SU-DHL-6 (cell line): ENCODE results near the gene AGR2.

Source experiments
- H2AFZ ChIP-seq: fragments of 200-600 bp; sonication (generic); 2 replicates; pipeline ENCODE4 v1.6.1; 2014; ENCODE audit warnings: low read depth, mild to moderate bottlenecking, moderate library complexity, mixed read lengths, antibody characterized with exemption, low read length; ENCODE audit not compliant: severe bottlenecking
- H3F3A ChIP-seq: fragments of 200-600 bp; shearing (Covaris generic); 2 replicates; pipeline ENCODE4 v1.6.0; 2016; ENCODE audit warnings: antibody characterized with exemption, mild to moderate bottlenecking; ENCODE audit not compliant: insufficient read depth
- H3K27ac ChIP-seq: fragments of 200-600 bp; sonication (generic); 2 replicates; pipeline ENCODE4 v1.5.1; 2016; ENCODE audit warnings: low read depth, mild to moderate bottlenecking, low read length, moderate library complexity, mixed read lengths
- H3K27me3 ChIP-seq: fragments of 200-600 bp; sonication (generic), shearing (Covaris generic); 2 replicates; pipeline ENCODE4 v1.6.0; 2014; ENCODE audit warnings: mild to moderate bottlenecking, low read length
- H3K36me3 ChIP-seq: fragments of 200-600 bp; sonication (generic); 2 replicates; pipeline ENCODE4 v1.6.1; 2014; ENCODE audit warnings: mild to moderate bottlenecking, low read length, mixed read lengths
- H3K4me2 ChIP-seq: fragments of 300-600, 200-600 bp; shearing (Covaris generic), sonication (generic); 2 replicates; pipeline ENCODE4 v1.6.0; 2014; ENCODE audit warnings: low read length, low read depth, mild to moderate bottlenecking; ENCODE audit not compliant: poor library complexity, severe bottlenecking
- H3K4me3 ChIP-seq: fragments of 200-600 bp; sonication (generic); 2 replicates; pipeline ENCODE4 v1.5.1; 2014; ENCODE audit warnings: antibody characterized with exemption, low read length, mild to moderate bottlenecking, mixed read lengths; ENCODE audit not compliant: insufficient read depth, poor library complexity, severe bottlenecking
- H3K79me2 ChIP-seq: fragments of 200-600 bp; sonication (generic); 2 replicates; pipeline ENCODE4 v1.6.1; 2014; ENCODE audit warnings: mild to moderate bottlenecking, low read length, moderate library complexity; ENCODE audit not compliant: insufficient read depth
- H3K9ac ChIP-seq: fragments of 200-600 bp; sonication (generic); 2 replicates; pipeline ENCODE4 v1.7.0; 2014; ENCODE audit warnings: mild to moderate bottlenecking, low read length
- H3K9me2 ChIP-seq: fragments of 200-600 bp; sonication (generic); replicated peaks from 2 replicates; pipeline ENCODE4 v1.6.1; 2014; ENCODE audit warnings: low read length; ENCODE audit not compliant: insufficient read depth
- H3K9me3 ChIP-seq: fragments of 200-600 bp; sonication (generic); 2 replicates; pipeline ENCODE4 v1.6.1; 2014; ENCODE audit warnings: low read length, mixed read lengths; ENCODE audit not compliant: insufficient read depth
- H4K20me1 ChIP-seq: fragments of 200-600 bp; sonication (generic); 2 replicates; pipeline ENCODE4 v1.6.1; 2014; ENCODE audit warnings: low read depth, mild to moderate bottlenecking, antibody characterized with exemption, low read length, moderate library complexity, mixed read lengths
- EZH2phosphoT487 ChIP-seq: fragments of 200-600 bp; sonication (generic), shearing (Covaris generic); conservative IDR thresholded peaks from 2 replicates; pipeline ENCODE4 v1.6.1; 2018; ENCODE audit warnings: mild to moderate bottlenecking, antibody characterized with exemption, low read length, moderate library complexity, mixed read lengths
- TF ChIP-seq, protein P1 (sequence below): fragments of 200-600 bp; sonication (generic); IDR thresholded peaks from one replicate; pipeline ENCODE4 v1.5.1; 2017; ENCODE audit warnings: antibody characterized with exemption, mild to moderate bottlenecking, low read length, moderate library complexity; ENCODE audit not compliant: insufficient read depth, poor library complexity, severe bottlenecking

AGR2 gene

DNA sequence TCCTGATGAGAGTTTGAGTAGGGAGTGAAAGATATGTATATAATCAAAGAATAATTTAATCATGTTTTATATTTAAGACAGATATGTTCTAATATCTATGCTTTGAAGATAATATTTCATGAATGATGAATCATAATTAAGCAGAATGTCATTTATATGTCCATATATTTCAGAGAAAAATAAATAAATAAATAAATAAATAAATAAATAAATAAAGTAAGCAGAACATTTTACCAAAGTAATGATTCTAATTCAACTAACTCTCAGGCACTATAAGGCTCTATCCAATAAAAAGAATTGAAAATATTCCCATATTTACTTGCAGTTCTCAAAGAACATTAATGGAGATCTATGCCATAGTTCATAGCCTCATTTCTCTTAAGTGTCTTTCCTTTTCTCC is 40.9 kb upstream of the AGR2 start:
- Histone ChIP-seq H3K4me2 (no peak overlapping the region), H3K9ac (no peak overlapping the region), H3K36me3 (no peaks in the 10 kb centered on the region), H3K27ac (no peak overlapping the region), H3K9me3 (no peaks in the 10 kb centered on the region), H2AFZ (no peak overlapping the region), H3K27me3 (no peaks in the 10 kb centered on the region), H3K79me2 (no peaks in the 10 kb centered on the region), H3F3A (no peaks in the 10 kb centered on the region), H3K9me2 (no peaks in the 10 kb centered on the region), H3K4me3 (no peak overlapping the region), H4K20me1 (no peaks in the 10 kb centered on the region)
- no peak for TF ChIP-seq EZH2phosphoT487
- TF ChIP-seq, protein P1, sequence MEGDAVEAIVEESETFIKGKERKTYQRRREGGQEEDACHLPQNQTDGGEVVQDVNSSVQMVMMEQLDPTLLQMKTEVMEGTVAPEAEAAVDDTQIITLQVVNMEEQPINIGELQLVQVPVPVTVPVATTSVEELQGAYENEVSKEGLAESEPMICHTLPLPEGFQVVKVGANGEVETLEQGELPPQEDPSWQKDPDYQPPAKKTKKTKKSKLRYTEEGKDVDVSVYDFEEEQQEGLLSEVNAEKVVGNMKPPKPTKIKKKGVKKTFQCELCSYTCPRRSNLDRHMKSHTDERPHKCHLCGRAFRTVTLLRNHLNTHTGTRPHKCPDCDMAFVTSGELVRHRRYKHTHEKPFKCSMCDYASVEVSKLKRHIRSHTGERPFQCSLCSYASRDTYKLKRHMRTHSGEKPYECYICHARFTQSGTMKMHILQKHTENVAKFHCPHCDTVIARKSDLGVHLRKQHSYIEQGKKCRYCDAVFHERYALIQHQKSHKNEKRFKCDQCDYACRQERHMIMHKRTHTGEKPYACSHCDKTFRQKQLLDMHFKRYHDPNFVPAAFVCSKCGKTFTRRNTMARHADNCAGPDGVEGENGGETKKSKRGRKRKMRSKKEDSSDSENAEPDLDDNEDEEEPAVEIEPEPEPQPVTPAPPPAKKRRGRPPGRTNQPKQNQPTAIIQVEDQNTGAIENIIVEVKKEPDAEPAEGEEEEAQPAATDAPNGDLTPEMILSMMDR: no peak

DNA sequence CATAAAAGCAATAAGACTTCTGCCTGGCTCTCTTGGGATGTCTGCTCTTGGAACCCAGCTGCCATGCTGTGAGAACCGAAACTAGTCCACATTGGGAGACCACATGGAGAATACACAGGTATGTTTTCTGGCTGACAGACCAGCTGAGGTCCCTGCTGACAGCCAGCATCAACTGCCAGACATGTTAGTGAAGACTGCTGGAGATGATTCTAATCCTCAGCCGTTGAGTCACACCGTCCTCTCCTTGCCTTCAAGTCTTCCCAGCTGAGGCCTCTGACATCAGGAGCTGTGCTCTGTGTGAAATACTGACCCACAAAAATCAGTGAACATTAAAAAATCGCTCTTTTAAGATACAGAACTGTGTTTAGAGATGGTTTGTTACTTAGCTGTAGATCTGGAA is 36.9 kb upstream of the AGR2 start:
- Histone ChIP-seq H2AFZ (no peak overlapping the region), H3K27ac (no peak overlapping the region), H3K9me2 (no peaks in the 10 kb centered on the region), H3K79me2 (no peaks in the 10 kb centered on the region), H4K20me1 (no peaks in the 10 kb centered on the region), H3K4me3 (no peak overlapping the region), H3K4me2 (no peak overlapping the region), H3K9ac (no peak overlapping the region), H3F3A (no peaks in the 10 kb centered on the region), H3K27me3 (no peaks in the 10 kb centered on the region), H3K36me3 (no peaks in the 10 kb centered on the region), H3K9me3 (no peaks in the 10 kb centered on the region)
- TF ChIP-seq, protein P1: no peak
- TF ChIP-seq EZH2phosphoT487: no peak

DNA sequence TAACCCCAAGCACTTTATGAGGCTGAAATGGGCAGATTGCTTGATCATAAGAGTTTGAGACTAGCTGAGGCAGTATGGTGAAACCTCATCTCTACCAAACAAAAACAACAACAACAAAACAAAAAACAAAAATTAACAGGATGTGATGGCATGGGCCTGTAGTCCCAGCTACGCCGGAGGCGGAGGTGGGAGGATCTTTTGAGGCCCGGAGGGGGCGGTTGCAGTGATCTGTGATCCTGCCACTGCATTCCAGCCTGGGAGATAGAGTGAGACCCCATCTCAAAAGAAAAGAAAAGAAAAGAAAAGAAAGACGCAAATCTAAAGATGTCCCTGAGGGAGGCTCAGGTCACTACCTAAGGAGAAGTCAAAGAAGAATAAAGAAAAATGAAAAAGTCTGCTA is 35.3 kb upstream of the AGR2 start:
- no peak overlapping the region for H3K9ac ChIP-seq
- no peak overlapping the region for H3K27ac ChIP-seq
- H3K79me2 ChIP-seq: no peaks in the 10 kb centered on the region
- H3F3A ChIP-seq: no peaks in the 10 kb centered on the region
- no peaks in the 10 kb centered on the region for H3K9me3 ChIP-seq
- H3K36me3 ChIP-seq: no peaks in the 10 kb centered on the region
- no peaks in the 10 kb centered on the region for H4K20me1 ChIP-seq
- H3K9me2 ChIP-seq: no peaks in the 10 kb centered on the region
- H3K4me2 ChIP-seq: no peak overlapping the region
- no peaks in the 10 kb centered on the region for H3K27me3 ChIP-seq
- H3K4me3 ChIP-seq: no peak overlapping the region
- H2AFZ ChIP-seq: no peak overlapping the region
- no peak for TF ChIP-seq EZH2phosphoT487
- TF ChIP-seq, protein P1: no peak

DNA sequence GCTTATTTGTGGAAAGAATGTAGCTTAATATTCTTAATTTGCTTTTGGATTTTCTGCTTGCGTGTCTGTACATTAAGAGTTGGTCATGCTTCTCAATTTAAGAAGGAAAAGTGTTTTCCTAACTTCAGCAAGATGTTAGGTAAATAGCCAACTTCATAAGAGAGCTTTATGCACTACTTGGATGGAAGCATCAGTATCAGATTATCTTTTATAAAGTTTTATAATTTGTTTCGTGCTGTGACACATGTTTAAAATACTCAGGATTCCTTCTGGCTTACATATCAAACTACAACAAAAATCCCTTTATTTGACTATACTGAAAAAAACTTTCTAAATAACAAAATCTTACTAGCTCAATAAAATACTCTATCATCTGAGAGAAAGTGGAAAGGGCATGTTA is 34.8 kb upstream of the AGR2 start:
- no peaks in the 10 kb centered on the region for H3K79me2 ChIP-seq
- no peaks in the 10 kb centered on the region for H3K9me2 ChIP-seq
- H3K36me3 ChIP-seq: no peaks in the 10 kb centered on the region
- H4K20me1 ChIP-seq: no peaks in the 10 kb centered on the region
- H3K9ac ChIP-seq: no peak overlapping the region
- H3K4me2 ChIP-seq: no peak overlapping the region
- H3K27ac ChIP-seq: no peak overlapping the region
- no peaks in the 10 kb centered on the region for H3K27me3 ChIP-seq
- H3F3A ChIP-seq: no peaks in the 10 kb centered on the region
- H3K9me3 ChIP-seq: no peaks in the 10 kb centered on the region
- TF ChIP-seq, protein P1: no peak
- no peak for TF ChIP-seq EZH2phosphoT487
- no peak overlapping the region for H2AFZ ChIP-seq
- no peak overlapping the region for H3K4me3 ChIP-seq
